Tibial nerve (tissue), 4 donors: ENCODE results near the gene RCE1.

Experiments
- EP300 ChIP-seq, 2 donors: sonication (generic); formaldehyde crosslinking; IDR thresholded peaks; one replicate each; pipeline ENCODE4 v1.6.1; 2017; ENCODE audit warnings: antibody characterized with exemption in 2 of 2, mild to moderate bottlenecking in 1 of 2
- POLR2A ChIP-seq, 2 donors: fragments of 450-650 bp; IDR thresholded peaks; one replicate each; pipeline ENCODE4 v1.6.1; 2017; ENCODE audit warnings: antibody characterized with exemption in 2 of 2, mild to moderate bottlenecking in 2 of 2, moderate library complexity in 2 of 2
- TF ChIP-seq, protein P1 (sequence below), 5 experiments: fragments of 200-600 bp in 3 of 5; fragments of 450-650 bp in 2 of 5; sonication (generic) in 3 of 5; IDR thresholded peaks; one replicate each; pipeline ENCODE4 v1.5.1; 2016 to 2019; ENCODE audit warnings: antibody characterized with exemption in 5 of 5, mild to moderate bottlenecking in 3 of 5, moderate library complexity in 2 of 5

DNA sequence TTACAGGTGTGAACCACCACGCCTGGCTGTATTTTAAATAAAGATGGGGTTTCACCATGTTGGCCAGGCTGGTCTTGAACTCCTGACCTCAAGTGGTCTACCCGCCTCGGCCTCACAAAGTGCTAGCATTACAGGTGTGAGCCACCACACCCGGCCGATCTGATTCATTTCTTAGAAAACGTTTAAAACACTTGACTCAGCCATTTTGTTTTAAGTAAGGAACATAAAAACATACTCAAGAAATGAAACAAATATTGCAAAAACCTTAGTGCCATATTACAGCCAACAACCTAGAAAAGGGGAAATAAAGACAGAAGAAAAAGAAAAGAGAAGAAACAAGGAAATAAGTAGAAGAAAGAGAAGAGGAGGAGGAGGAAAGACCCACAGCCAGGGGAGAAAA lies 31.0 kb downstream of the RCE1 start:
- TF ChIP-seq, protein P1, sequence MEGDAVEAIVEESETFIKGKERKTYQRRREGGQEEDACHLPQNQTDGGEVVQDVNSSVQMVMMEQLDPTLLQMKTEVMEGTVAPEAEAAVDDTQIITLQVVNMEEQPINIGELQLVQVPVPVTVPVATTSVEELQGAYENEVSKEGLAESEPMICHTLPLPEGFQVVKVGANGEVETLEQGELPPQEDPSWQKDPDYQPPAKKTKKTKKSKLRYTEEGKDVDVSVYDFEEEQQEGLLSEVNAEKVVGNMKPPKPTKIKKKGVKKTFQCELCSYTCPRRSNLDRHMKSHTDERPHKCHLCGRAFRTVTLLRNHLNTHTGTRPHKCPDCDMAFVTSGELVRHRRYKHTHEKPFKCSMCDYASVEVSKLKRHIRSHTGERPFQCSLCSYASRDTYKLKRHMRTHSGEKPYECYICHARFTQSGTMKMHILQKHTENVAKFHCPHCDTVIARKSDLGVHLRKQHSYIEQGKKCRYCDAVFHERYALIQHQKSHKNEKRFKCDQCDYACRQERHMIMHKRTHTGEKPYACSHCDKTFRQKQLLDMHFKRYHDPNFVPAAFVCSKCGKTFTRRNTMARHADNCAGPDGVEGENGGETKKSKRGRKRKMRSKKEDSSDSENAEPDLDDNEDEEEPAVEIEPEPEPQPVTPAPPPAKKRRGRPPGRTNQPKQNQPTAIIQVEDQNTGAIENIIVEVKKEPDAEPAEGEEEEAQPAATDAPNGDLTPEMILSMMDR (IDR thresholded peaks at IDR 0.05) = no peak
- TF ChIP-seq POLR2A (IDR thresholded peaks at IDR 0.05) (no peak), EP300 (IDR thresholded peaks at IDR 0.05) (no peak)
